HG03196 (cell line): Measurements from ENCODE around the gene LCTL.

Source experiments
- ATAC-seq: cut with Tn5 transposase; IDR thresholded peaks from one replicate; pipeline ENCODE4 v1.9.1; 2021; ENCODE audit not compliant: unreplicated experiment

The LCTL gene

DNA sequence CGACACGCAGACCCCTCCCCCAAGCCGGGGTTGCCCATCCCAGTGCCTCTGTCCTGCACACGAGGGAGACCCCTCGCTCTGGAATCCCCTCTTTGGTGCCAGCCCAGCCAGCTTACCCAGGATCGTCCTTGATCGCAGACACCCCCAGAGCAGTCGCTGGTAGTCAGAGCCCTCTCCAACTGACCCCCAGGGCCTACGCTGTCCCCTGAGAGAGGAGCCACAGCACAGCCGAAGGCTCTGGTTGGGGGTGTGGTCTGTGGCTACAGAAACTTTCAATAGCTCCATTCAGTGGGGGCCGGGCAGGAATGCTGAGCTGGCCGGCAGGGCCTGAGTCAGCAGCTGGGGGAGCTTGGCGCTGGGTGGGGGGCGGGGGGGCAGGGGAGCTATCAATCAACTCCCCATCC, at the start of gene LCTL:
TSS of gene LCTL (minus strand) at position 258 of the 404 bp plus-strand sequence. CDS start 633 bp downstream, outside the sequence.
- ATAC-seq, result no peak

- ATAC-seq, result no peak
Observed at GRCh38 chr15:66614951-66615760, 49.4 kb upstream of the LCTL start.

GRCh38 chr15:66614456-66614855, 48.7 kb upstream of the LCTL start:
- no peak for ATAC-seq

- ATAC-seq, result no peak
Observed at GRCh38 chr15:66613743-66614142, 47.9 kb upstream of the LCTL start.

- no peak for ATAC-seq
Observed at GRCh38 chr15:66611257-66612053, 45.7 kb upstream of the LCTL start.

GRCh38 chr15:66609876-66610275, 44.1 kb upstream of the LCTL start:
- ATAC-seq, result no peak

GRCh38 chr15:66608881-66609280, 43.1 kb upstream of the LCTL start:
- ATAC-seq, result no peak

DNA sequence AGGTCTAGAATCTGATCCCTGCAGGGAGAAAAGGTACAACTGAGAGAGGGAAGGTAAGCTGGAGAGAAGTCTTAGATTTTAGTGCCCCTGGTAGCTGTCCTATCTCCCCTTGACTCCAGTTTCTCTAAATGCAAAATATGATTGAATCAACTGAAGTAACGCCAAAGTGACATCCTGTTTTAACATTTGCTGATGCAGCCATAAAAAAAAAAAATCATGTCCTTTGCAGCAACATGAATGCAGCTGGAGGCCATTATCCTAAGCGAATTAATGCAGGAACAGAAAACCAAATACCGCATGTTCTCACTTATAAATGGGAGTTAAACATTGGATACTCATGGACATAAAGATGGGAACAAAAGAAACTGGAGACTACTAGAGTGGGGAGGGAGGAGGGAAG, 42.4 kb upstream of the LCTL start:
- ATAC-seq, result no peak

- ATAC-seq, result no peak
Observed at GRCh38 chr15:66603301-66604179, 37.7 kb upstream of the LCTL start.

DNA sequence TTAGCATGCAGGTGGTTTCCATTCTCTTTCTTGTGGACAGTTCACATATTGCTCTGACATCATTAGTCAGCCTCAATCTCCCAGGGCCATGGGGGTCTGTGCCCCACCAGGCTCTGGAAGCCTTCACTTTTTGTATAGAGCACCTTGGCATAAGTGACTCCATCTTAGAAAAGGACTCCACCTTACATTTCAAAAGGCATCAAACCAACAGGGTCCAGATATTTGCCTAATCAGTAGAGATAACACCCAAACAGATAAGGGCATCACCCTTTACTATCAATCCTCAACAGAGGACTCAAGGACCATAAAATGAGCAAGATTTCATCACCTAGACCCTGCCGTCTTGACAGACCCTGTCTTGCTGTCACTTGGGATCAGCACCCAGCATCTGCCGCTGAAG, 35.7 kb upstream of the LCTL start:
- ATAC-seq, result no peak

DNA sequence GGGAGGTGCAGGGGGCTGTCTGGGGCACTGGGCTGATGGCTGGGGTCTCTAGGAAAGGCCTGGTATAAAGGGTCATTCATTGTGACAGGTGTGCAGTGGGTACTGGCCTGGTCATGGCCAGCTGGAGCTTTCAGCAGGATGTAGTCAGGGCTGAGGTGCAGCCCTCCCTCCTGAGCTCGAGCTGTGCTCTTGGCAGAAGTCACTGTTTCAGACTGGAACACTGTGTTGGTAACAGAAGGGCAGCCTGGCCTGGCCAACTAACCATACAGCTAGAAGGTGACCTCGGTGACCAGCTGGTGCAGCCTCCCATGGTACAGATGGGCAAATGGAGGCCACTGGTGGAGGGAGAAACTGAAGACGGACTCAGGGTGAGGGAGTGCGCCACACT, 34.4 kb upstream of the LCTL start:
- ATAC-seq, result no peak

- ATAC-seq, result no peak
Observed at GRCh38 chr15:66599536-66600239, 33.9 kb upstream of the LCTL start.

DNA sequence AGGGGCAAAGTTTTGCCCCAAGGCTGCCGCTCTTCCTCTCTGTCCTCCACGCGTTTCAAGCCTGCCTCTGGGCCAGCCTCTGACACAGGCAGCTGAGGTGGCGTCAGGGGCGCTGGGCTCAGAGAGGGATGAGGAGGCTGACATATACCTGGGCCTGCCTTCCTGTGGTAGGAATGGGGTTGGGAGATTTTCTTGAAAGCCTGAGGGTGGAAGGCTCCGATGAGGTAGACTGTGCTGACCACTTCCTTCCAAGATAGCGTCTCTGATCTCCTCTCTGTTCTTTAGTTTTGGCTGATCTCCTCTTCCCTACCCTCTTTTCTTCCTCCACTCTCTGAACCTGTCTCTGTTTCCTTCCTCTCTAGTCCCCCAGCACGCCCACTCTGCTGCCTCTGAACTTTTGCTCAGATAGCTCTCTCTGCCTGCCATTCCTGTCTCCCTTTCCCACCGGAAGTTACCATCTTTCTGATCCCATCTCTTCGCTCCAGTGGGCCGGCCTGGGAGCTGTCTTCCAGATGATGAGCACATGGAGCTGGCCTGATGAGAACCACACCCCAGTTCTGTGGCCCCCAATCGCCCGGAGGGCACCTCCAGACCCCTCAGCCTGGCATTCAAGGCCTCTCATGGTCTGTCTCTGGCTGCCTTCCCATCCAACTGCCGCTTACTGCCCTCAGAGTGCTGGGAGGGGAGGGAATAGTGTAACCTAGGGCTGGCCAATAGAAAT, 32.5 kb upstream of the LCTL start:
- no peak for ATAC-seq

GRCh38 chr15:66595931-66596545, 30.2 kb upstream of the LCTL start:
- no peak for ATAC-seq

DNA sequence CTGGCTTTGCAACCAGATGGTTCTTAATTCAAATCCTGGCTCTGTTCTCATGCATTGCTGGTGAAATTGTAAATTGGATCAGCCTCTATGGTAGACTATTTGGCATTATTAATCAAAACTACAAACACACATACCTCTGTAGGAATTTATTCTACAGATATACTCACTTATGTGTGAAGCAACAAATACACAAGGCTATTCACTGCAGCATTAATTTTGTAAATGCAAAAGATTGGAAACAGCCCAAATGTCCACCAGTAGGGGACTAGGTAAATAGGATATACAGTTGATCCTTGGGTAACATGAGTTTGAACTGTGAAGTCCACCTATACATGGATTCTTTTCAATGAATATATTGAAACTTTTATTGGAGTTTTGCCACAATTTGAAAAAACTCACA, 29.5 kb upstream of the LCTL start:
- ATAC-seq, result no peak

DNA sequence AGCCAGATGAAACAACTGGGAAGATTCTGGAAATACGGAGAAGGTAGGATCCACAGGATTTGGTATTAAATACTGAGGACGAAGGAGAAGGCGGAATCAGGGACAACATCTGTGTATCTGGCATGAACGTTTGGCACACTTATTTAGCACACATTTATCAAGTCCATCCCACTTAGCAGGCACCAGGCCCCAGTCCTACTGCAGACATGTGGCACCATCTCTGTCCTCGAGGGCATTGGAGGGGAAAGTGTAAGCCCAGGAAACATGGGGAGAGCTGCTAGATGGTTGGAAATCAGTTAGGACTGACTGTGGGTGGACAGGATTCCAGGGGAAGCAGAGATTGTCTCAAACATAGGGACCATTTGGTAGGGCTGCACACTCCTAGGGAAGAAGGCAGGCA, 29.0 kb upstream of the LCTL start:
- no peak for ATAC-seq

DNA sequence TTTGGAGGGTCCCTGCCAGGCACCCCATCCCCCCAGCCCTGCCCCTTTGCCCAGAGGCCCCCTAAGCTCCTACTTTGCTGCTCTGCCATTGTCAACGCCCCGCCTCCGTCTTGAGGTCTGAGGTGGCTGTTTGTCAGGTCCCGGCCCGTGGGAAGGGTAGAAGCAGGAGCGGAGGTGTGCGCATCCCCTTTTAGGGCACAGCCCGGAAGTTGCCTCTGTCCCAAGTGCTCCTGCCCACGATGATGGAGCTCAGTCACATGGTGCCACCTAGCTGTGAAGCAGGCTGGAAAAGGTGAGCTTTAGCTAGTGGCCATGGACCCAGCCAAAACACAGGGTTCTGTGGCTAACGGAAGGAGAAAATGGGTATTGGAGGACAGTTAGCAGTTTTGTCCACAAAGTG, 28.5 kb upstream of the LCTL start:
- no peak for ATAC-seq

- no peak for ATAC-seq
Observed at GRCh38 chr15:66593219-66593780, 27.5 kb upstream of the LCTL start.

DNA sequence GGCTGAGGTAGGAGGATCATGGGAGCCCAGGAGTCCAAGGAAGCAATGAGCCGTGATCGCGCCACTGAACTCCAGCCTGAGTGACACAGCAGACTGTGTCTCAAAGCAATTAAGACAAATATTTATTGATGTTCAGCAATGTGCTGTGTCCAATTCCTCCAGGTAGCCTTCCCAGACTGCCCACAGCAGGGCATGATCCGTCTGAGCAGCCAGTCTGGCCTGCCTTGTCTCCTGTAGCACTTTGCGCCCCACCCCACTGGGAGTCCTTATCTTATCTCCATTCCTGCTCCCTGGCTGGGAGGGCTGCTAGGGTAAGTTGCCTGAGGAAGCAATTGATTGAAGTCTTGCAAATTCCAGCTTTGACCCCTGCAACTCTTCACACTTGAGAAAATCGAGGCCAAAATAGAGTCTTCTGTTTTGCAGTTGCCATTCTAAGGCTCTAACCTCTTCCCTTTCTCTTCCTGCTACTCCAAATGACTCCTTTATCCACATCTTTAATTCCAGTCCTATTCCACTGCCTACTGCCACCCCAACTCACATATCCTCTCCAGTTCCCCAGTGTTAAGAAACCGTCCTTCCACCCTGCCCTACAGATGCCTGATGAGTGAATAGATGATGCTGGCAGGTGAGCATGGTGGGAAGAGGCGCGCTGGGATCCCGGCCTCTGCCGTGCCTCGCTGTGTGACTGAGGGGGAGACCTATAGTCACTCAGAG, 26.9 kb upstream of the LCTL start:
- no peak for ATAC-seq
